ENCODE results near the gene MACROD2. TPM values are rescaled to one million over a fixed set of nuclear protein-coding genes. Genes with fewer than 3 reads are reported as not detected.
"Not testable (repeated sequence)": the region's sequence is repeated elsewhere in the genome, so short reads cannot be mapped to it uniquely, and the experiment has no call there.

Gene MACROD2
- total RNA-seq, 4 donors from 2014 or later = 4.0 to 14.1 (median 10.4) TPM

DNA sequence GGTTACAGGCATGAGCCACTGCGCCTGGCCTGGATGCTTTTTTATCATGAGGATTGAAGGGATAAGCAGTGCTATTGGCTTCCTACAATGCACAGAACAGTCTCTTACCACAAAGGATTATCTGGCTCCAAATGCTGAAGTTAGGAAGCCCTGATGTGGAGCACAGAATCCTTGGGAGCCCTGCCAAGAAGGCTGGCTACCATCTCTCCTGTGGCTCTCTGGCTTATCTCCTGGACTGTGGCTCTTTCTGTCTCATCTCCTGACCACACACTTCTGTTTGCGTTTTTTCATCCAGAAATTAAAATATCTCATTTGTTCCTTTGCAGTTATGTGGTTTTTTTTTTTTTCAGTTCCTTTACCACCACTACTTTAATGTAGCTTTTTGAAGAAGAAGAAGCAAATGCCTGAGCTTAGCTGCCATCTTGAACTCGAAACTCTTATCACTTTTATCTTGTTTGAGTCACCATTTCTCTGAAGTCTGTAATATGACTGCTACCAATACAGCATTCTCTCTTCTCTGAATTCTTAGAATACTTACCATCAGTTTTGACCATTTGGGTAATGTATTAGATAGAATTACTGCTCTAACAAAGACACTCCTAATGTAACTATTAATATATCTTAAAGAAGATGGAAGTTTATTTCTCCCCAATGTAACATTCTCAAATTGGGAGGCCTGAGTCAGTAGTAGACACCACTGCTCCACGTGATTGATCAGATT, 1533.2 kb downstream of the MACROD2 start:
- WGBS, 2 donors = 84 to 87% methylated on average over 4 of the region's 4 CpGs
- Histone ChIP-seq H3K4me3 (no peak overlapping the region), H3K4me1 (no peaks in the 10 kb centered on the region), H3K27me3 (no peaks in the 10 kb centered on the region), H3K27ac (no peak overlapping the region), H3K36me3 (no peaks in the 10 kb centered on the region), H3K9me3 (no peaks in the 10 kb centered on the region)
- no peak for TF ChIP-seq POLR2A (IDR thresholded peaks at IDR 0.05)
- TF ChIP-seq, protein P1, sequence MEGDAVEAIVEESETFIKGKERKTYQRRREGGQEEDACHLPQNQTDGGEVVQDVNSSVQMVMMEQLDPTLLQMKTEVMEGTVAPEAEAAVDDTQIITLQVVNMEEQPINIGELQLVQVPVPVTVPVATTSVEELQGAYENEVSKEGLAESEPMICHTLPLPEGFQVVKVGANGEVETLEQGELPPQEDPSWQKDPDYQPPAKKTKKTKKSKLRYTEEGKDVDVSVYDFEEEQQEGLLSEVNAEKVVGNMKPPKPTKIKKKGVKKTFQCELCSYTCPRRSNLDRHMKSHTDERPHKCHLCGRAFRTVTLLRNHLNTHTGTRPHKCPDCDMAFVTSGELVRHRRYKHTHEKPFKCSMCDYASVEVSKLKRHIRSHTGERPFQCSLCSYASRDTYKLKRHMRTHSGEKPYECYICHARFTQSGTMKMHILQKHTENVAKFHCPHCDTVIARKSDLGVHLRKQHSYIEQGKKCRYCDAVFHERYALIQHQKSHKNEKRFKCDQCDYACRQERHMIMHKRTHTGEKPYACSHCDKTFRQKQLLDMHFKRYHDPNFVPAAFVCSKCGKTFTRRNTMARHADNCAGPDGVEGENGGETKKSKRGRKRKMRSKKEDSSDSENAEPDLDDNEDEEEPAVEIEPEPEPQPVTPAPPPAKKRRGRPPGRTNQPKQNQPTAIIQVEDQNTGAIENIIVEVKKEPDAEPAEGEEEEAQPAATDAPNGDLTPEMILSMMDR (IDR thresholded peaks at IDR 0.05) = no peak
- TF ChIP-seq EP300 (IDR thresholded peaks at IDR 0.05) = no peak
- DNase-seq (ENCODE audit: low spot score in 2 of 2) = no peak

DNA sequence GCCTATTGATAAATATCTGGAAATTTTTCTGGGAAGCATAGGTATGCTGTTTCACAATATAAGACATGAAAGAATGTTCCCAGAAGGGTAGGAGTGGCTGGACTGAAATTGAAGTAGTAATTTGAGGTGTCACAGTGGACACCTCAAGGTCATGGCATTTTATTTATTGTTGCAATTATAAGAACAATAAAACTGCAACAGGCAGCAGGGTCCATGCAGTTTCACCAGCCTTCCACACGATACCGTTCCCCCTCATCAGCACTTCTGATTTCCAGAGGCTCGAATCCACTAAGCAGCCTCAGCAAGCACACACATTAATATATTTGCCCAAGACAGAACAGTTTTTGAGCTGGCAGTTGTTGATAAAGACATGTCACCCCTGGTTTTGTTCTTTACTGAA, 1540.5 kb downstream of the MACROD2 start:
- Histone ChIP-seq H3K27ac (no peak overlapping the region), H3K9me3 (no peaks in the 10 kb centered on the region), H3K4me3 (no peak overlapping the region), H3K36me3 (no peaks in the 10 kb centered on the region), H3K4me1 (no peaks in the 10 kb centered on the region), H3K27me3 (no peaks in the 10 kb centered on the region)
- WGBS, 2 donors = 90 to 96% methylated on average over 3 of the region's 3 CpGs
- DNase-seq (ENCODE audit: low spot score in 2 of 2) = no peak
- TF ChIP-seq POLR2A (IDR thresholded peaks at IDR 0.05) = no peak

DNA sequence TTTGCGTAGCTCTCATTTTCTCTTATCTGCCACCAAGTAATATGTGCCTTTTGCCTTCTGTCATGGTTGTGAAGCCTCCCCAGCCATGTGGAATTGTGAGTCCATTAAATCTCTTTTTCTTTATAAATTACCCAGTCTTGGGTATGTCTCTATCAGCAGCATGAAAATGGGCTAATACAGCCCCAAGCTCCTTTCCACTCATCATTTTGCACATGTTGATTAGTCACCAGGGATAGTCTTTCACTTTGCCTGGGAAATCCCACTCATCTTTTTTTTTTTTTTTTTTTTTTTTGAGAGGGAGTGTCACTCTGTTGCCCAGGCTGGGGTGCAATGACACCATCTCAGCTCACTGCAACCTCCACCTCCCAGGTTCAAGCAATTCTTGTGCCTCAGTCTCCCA, 1541.9 kb downstream of the MACROD2 start:
- H3K4me3 ChIP-seq; H3K36me3 ChIP-seq; H3K27ac ChIP-seq; H3K4me1 ChIP-seq; H3K9me3 ChIP-seq; H3K27me3 ChIP-seq; DNase-seq (ENCODE audit: low spot score in 2 of 2): not testable (repeated sequence)
- 100% methylated on average over 1 of the region's 1 CpG for WGBS, 2 donors

DNA sequence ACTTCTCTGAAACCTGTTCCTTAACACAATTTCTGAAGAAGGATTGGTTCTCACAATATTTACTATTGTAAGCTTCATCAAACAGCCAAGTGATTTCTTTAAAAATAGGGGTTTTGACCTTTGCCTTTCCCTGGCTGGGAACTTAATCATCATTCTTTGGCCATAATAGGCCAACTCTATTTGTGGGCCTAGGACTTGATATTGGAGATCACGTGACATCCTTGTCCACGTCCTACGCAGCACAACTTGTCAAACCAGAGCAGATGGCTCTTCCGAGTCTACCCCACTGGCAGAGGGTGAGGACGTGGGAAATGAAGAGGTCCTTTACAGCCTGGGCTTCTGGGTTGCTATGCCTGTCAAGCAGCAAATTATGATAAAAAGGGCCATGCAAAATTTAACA, 1547.3 kb downstream of the MACROD2 start:
- H3K4me3 ChIP-seq = no peak overlapping the region
- H3K27me3 ChIP-seq = no peaks in the 10 kb centered on the region
- no peak for DNase-seq (ENCODE audit: low spot score in 2 of 2)
- no peaks in the 10 kb centered on the region for H3K9me3 ChIP-seq
- H3K4me1 ChIP-seq = peaks cover 0 to 14% (median 0%) of the 10 kb centered on the region in 4 donors
- no peak overlapping the region for H3K27ac ChIP-seq
- H3K36me3 ChIP-seq = no peaks in the 10 kb centered on the region
- 83 to 93% methylated on average over 5 of the region's 5 CpGs for WGBS, 2 donors
- TF ChIP-seq POLR2A (IDR thresholded peaks at IDR 0.05) (no peak), EP300 (IDR thresholded peaks at IDR 0.05) (no peak)
- TF ChIP-seq, protein P1 (IDR thresholded peaks at IDR 0.05) = no peak

DNA sequence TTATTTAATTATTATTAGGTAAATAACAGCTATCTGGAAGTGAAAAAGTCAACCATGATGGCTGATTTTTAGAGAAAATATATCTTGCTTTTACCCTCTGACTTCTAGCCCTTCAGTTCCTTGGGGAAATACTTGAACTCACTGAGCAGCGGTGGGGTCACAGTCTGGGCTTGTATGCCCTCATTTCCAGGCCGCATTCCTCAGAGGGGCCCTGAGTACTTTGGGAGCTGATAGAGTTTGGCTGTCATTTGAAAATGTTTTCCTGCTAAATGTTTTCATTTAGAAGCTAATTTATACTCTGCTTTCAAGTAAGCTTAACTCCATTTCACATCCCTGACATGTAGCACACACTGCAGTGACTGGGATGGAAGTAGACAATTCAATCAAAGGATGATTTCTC, 1549.4 kb downstream of the MACROD2 start:
- no peak for TF ChIP-seq POLR2A (IDR thresholded peaks at IDR 0.05)
- TF ChIP-seq, protein P1 (IDR thresholded peaks at IDR 0.05) = no peak
- TF ChIP-seq EP300 (IDR thresholded peaks at IDR 0.05) = no peak
- H3K36me3 ChIP-seq = no peaks in the 10 kb centered on the region
- no peak for DNase-seq (ENCODE audit: low spot score in 2 of 2)
- no peak overlapping the region for H3K27ac ChIP-seq
- peaks cover 0 to 14% (median 0%) of the 10 kb centered on the region in 4 donors for H3K4me1 ChIP-seq
- WGBS, 2 donors = 7 to 29% methylated on average over 2 of the region's 2 CpGs
- no peaks in the 10 kb centered on the region for H3K9me3 ChIP-seq
- H3K4me3 ChIP-seq = no peak overlapping the region
- H3K27me3 ChIP-seq = no peaks in the 10 kb centered on the region

DNA sequence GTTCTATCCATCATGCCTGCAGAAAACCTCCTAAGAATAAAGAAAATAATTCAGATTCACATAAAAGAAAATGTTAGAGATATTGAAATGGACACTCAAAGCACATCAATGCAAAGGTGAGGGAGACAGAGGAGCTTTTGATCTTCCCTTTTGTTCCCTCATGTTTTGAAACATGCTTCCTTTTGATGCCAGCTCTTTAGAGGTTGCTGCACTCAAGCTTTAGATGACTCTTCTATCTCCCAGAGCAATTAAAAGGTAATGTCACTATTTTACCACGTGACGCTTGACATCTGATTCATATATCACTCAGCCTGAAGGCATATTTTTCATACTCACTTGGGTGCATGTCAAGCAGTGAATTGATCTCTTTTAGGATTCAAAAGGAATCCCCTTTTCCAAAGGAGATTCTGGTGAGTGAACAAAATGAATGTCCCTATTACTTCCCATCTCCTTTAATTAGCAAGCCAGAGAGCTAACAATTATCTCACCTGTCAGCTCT, 1551.3 kb downstream of the MACROD2 start:
- no peak for DNase-seq (ENCODE audit: low spot score in 2 of 2)
- WGBS, 2 donors = 65 to 88% methylated on average over 2 of the region's 2 CpGs
- H3K4me1 ChIP-seq = peaks cover 0 to 14% (median 0%) of the 10 kb centered on the region in 4 donors
- H3K4me3 ChIP-seq = no peak overlapping the region
- H3K27me3 ChIP-seq = no peaks in the 10 kb centered on the region
- H3K36me3 ChIP-seq = no peaks in the 10 kb centered on the region
- no peaks in the 10 kb centered on the region for H3K9me3 ChIP-seq
- no peak for TF ChIP-seq EP300 (IDR thresholded peaks at IDR 0.05)
- TF ChIP-seq, protein P1 (IDR thresholded peaks at IDR 0.05) = no peak
- TF ChIP-seq POLR2A (IDR thresholded peaks at IDR 0.05) = no peak
- no peak overlapping the region for H3K27ac ChIP-seq

All from tibial nerve (tissue), 4 donors.